Femur (tissue), 1 donor: ENCODE measurements around the gene ITGB1BP2.
"Not testable (repeated sequence)": the region's sequence is repeated elsewhere in the genome, so short reads cannot be mapped to it uniquely, and the experiment has no call there.

ENCODE experiments used
- DNase-seq: peaks from one replicate; pipeline ENCODE4 v3.0.0-alpha.2; 2017

The ITGB1BP2 gene

GRCh38 chrX:71302461-71303213, 1.1 kb downstream of the ITGB1BP2 start:
- DNase-seq = no peak

DNA sequence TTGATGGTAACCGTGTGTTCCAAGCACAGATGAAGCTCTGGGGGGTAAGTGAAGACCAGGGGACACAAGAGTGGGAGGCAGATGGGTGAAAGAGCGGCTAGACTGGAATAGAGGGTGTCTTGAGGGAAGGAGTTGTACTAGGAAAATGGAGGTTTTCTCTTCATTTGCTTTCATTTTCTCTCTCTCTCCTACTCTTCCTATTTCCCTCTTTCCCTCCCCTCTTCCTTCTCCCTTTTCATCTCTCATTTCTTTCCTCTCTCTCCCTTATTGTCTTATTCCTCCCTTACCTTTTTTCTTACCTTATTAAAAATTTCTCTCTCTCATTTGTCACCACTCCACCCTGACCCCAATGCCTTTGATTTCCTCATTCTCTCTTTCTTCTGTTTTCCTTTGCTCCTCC, 3.0 kb downstream of the ITGB1BP2 start:
- no peak for DNase-seq

DNA sequence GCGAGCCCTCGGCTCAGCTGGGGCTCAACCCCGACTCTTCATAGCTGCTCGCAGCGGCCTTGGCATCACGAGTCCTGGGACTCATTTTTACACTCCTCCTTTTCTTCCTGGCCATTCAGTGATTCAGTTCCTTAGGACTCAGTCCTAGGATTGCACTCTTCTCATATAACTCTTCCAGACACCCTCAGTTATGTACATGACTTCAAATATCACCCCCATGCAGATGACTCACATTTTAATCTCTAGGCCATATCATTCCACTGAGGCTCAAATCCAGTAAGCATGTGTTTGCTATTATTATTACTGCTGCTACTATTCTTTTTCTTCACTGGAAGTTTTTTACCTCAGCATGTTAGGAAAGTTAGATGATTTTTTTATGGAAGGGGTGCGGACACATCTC, 14.4 kb downstream of the ITGB1BP2 start:
- no peak for DNase-seq

- not testable (repeated sequence) for DNase-seq
Observed at GRCh38 chrX:71316959-71317358, 15.4 kb downstream of the ITGB1BP2 start.

DNA sequence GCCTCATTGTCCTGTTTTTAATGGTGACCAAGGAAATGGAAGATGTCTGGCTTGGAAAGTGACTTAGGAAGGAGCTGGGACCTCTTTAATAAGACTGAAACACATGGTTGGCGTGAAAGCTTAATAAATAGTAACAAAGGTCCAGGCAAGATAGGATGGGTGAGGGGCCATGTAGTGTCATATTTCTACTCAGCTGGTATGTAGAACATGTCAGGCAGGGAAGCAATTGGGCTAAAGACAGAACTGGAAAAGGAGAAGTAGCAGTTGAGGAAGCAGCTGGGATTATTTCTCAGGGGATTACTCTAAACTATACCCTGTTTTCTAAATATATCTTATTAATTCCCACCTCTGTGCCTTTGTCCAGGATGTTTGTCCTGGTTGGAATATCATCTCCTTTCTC, 18.6 kb downstream of the ITGB1BP2 start:
- no peak for DNase-seq

GRCh38 chrX:71321731-71322130, 20.2 kb downstream of the ITGB1BP2 start:
- DNase-seq = no peak

GRCh38 chrX:71324452-71324851, 22.9 kb downstream of the ITGB1BP2 start:
- not testable (repeated sequence) for DNase-seq

DNA sequence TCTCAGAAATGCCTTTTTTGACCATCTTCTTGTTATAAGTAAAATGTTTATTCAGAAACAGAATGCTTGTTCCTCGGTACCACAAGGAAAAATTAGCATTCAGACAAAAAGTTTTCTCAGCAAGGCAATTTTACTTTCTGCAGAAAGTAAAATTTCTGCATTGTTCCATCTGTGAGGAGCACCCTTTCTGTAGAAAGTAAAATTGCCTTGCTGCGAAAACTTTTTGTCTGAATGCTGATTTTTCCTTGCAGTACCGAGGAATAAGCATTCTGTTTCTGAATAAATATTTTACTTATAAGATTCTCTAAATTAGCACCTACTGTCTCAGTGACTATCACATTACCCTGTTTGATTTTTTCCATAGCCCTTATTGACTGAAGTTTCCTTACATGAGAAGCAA, 24.8 kb downstream of the ITGB1BP2 start:
- no peak for DNase-seq

- not testable (repeated sequence) for DNase-seq
Observed at GRCh38 chrX:71349151-71349665, 47.7 kb downstream of the ITGB1BP2 start.

GRCh38 chrX:71349867-71350266, 48.3 kb downstream of the ITGB1BP2 start:
- not testable (repeated sequence) for DNase-seq

DNA sequence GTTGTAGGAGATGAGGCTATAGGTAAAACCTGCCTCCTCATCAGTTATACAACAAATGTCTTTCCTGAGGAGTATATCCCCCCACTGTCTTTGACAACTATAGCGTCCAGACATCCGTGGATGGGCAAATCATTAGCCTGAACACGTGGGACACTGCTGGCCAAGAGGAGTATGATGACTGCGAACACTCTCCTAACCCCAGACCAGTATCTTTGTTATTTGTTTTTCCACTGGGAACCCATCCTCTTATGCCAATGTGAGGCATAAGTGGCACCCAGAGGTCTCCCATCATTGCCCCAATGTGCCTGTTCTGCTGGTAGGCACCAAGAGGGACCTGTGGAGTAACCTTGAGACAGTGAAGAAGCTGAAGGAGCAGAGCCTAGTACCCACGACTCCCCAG, 50.9 kb downstream of the ITGB1BP2 start:
- DNase-seq = not testable (repeated sequence)
